Smooth muscle cell (in vitro differentiated cells): ENCODE measurements around the gene LRFN3. TPM values are rescaled to one million over a fixed set of nuclear protein-coding genes. Genes with fewer than 3 reads are reported as not detected.

Experiments
- DNase-seq: peaks from one replicate; lab custom pipeline; 2025; ENCODE audit not compliant: unreplicated experiment; lab: John Stamatoyannopoulos, UW
- H2AFZ ChIP-seq: fragments of 200-600 bp; sonication (generic); 2 replicates; pipeline ENCODE4 v1.6.0; 2016; ENCODE audit warnings: antibody characterized with exemption, low read depth, mild to moderate bottlenecking
- H3F3A ChIP-seq: fragments of 200-600 bp; sonication (generic); 2 replicates; pipeline ENCODE4 v1.6.0; 2017; ENCODE audit warnings: antibody characterized with exemption, low read depth
- H3K27ac ChIP-seq: fragments of 200-600 bp; sonication (generic); 2 replicates; pipeline ENCODE4 v1.5.1; 2016; ENCODE audit warnings: low read depth, mild to moderate bottlenecking
- H3K27me3 ChIP-seq: fragments of 200-600 bp; sonication (generic); 2 replicates; pipeline ENCODE4 v1.6.1; 2016; ENCODE audit warnings: low read depth, mild to moderate bottlenecking
- H3K36me3 ChIP-seq: fragments of 200-600 bp; sonication (generic); 2 replicates; pipeline ENCODE4 v1.5.1; 2016; ENCODE audit warnings: low read depth
- H3K4me1 ChIP-seq: fragments of 200-600 bp; sonication (generic); 2 replicates; pipeline ENCODE4 v1.5.1; 2016; ENCODE audit warnings: low read depth
- H3K4me2 ChIP-seq: fragments of 200-600 bp; sonication (generic); 2 replicates; pipeline ENCODE4 v1.6.0; 2016; ENCODE audit warnings: mild to moderate bottlenecking
- H3K4me3 ChIP-seq: fragments of 200-600 bp; sonication (generic); 2 replicates; pipeline ENCODE4 v1.5.1; 2016; ENCODE audit warnings: mild to moderate bottlenecking
- H3K79me2 ChIP-seq: fragments of 200-600 bp; sonication (generic); 2 replicates; pipeline ENCODE4 v1.6.0; 2016; ENCODE audit warnings: low read depth, mild to moderate bottlenecking
- H3K9ac ChIP-seq: fragments of 200-600 bp; sonication (generic); 2 replicates; pipeline ENCODE4 v1.6.0; 2016; ENCODE audit warnings: low read depth
- H3K9me3 ChIP-seq: fragments of 200-600 bp; sonication (generic); replicated peaks from 2 replicates; pipeline ENCODE4 v1.5.1; 2016; ENCODE audit warnings: low read depth
- H4K20me1 ChIP-seq: fragments of 200-600 bp; sonication (generic); 2 replicates; pipeline ENCODE4 v1.6.0; 2016; ENCODE audit warnings: low read depth
- CTCF ChIP-seq: fragments of 200-600 bp; sonication (generic); IDR thresholded peaks from 2 replicates; pipeline ENCODE4 v1.5.1; 2017; ENCODE audit warnings: borderline replicate concordance, mild to moderate bottlenecking, antibody characterized with exemption; ENCODE audit not compliant: insufficient read depth, poor library complexity, severe bottlenecking
- WGBS: methylation state at CpG from one replicate; pipeline ENCODE4 v1.1.7; 2016; ENCODE audit warnings: low lambda C conversion rate; 5-methylcytosine and 5-hydroxymethylcytosine counted together
- polyA plus RNA-seq: library from polyadenylated mRNA; unstranded; fragments of >200 nt; fragmentation: Nextera tagmentation; extraction: Ambion mirVana; gene quantifications from 2 replicates; pipeline ENCODE4 v1.2.1, GENCODE V29; 2016
- total RNA-seq: library from RNA; depleted of rRNA; stranded (reverse); fragments of >200 nt; gene quantifications from 2 replicates; pipeline ENCODE4 v1.2.3, GENCODE V29; 2014

The LRFN3 gene
- total and polyA plus RNA-seq, 2 experiments from 2014 or later, result 6.2 to 15.5 TPM

- Histone ChIP-seq H3K9ac (no peak overlapping the region), H3K4me2 (no peak overlapping the region), H3K27me3 (no peaks in the 10 kb centered on the region), H3K9me3 (no peaks in the 10 kb centered on the region), H3K4me3 (no peak overlapping the region), H3K27ac (no peak overlapping the region), H3K4me1 (no peaks in the 10 kb centered on the region), H2AFZ (no peak overlapping the region), H3K79me2 (no peaks in the 10 kb centered on the region), H4K20me1 (no peaks in the 10 kb centered on the region), H3F3A (no peaks in the 10 kb centered on the region), H3K36me3 (no peaks in the 10 kb centered on the region)
- TF ChIP-seq CTCF, result no peak
- WGBS, result 89% methylated on average over 6 of the region's 6 CpGs
- no peak for DNase-seq
Measured at GRCh38 chr19:35921012-35921411, 15.2 kb upstream of the LRFN3 start.

GRCh38 chr19:35925501-35925900 is 10.7 kb upstream of the LRFN3 start:
- Histone ChIP-seq H2AFZ (no peak overlapping the region), H3K36me3 (no peaks in the 10 kb centered on the region), H4K20me1 (no peaks in the 10 kb centered on the region), H3K4me3 (no peak overlapping the region), H3K27me3 (no peaks in the 10 kb centered on the region), H3F3A (no peaks in the 10 kb centered on the region), H3K27ac (no peak overlapping the region), H3K9me3 (no peaks in the 10 kb centered on the region), H3K79me2 (no peaks in the 10 kb centered on the region), H3K4me2 (no peak overlapping the region), H3K4me1 (no peaks in the 10 kb centered on the region), H3K9ac (no peak overlapping the region)
- 92% methylated on average over 3 of the region's 3 CpGs for WGBS
- TF ChIP-seq CTCF, result no peak
- DNase-seq, result no peak

- no peak overlapping the region for H2AFZ ChIP-seq
- no peak for TF ChIP-seq CTCF
- H3K9ac ChIP-seq, result no peak overlapping the region
- H3K79me2 ChIP-seq, result no peaks in the 10 kb centered on the region
- H3K27ac ChIP-seq, result no peak overlapping the region
- no peak for DNase-seq
- H3K4me1 ChIP-seq, result peaks cover 6% of the 10 kb centered on the region
- peaks cover 5% of the 10 kb centered on the region for H3F3A ChIP-seq
- no peak overlapping the region for H3K4me2 ChIP-seq
- no peak overlapping the region for H3K4me3 ChIP-seq
- H3K9me3 ChIP-seq, result no peaks in the 10 kb centered on the region
- no peaks in the 10 kb centered on the region for H3K27me3 ChIP-seq
- H3K36me3 ChIP-seq, result no peaks in the 10 kb centered on the region
- no peaks in the 10 kb centered on the region for H4K20me1 ChIP-seq
- WGBS, result 97% methylated on average over 5 of the region's 5 CpGs
Measured at GRCh38 chr19:35928507-35928906, 7.7 kb upstream of the LRFN3 start.

GRCh38 chr19:35929876-35930275 is 6.3 kb upstream of the LRFN3 start:
- no peak for TF ChIP-seq CTCF

More at GRCh38 chr19:35929876-35930275, 6.3 kb upstream of the LRFN3 start:
- no peak overlapping the region for H3K9ac ChIP-seq
- H3K79me2 ChIP-seq, result peaks cover under 1% of the 10 kb centered on the region
- no peak overlapping the region for H3K4me2 ChIP-seq
- H2AFZ ChIP-seq, result peak overlapping the region; percentile 37
- no peaks in the 10 kb centered on the region for H3K9me3 ChIP-seq
- H4K20me1 ChIP-seq, result no peaks in the 10 kb centered on the region
- DNase-seq, result no peak
- H3K27me3 ChIP-seq, result no peaks in the 10 kb centered on the region
- no peak overlapping the region for H3K4me3 ChIP-seq
- WGBS, result 93% methylated on average over 2 of the region's 2 CpGs
- H3K36me3 ChIP-seq, result no peaks in the 10 kb centered on the region
- H3K27ac ChIP-seq, result no peak overlapping the region
- H3F3A ChIP-seq, result peaks cover 5% of the 10 kb centered on the region
- H3K4me1 ChIP-seq, result peaks cover 6% of the 10 kb centered on the region
